ENCODE measurements around the gene CEP170.
"Not testable (repeated sequence)": the region's sequence is repeated elsewhere in the genome, so short reads cannot be mapped to it uniquely, and the experiment has no call there.

Gene CEP170

DNA sequence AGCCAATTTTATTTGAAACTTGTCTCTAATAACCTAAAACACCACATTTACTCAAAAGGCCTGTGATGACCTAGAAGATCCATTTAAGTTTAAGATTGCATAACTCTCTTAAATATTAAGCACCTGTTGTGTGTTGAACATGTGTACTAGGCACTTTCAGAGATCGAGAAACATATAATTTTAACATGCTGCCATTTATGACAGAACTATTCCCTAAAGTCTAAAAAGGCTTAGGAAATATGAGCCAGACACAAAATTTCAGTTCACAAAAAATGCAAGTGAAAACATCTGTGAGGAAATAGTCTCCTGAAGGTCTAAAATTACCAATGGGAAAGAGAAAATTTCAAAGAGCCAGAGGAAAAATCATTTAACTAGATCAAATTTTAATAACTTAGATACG, 37.7 kb downstream of the CEP170 start:
- H3K9ac ChIP-seq (ENCODE audit: low read length) = no peak overlapping the region
- no peak overlapping the region for H3K27ac ChIP-seq (ENCODE audit: low read depth, low read length, poor library complexity, severe bottlenecking)
- no peaks in the 10 kb centered on the region for H4K20me1 ChIP-seq (ENCODE audit: insufficient read depth, low read length)
- peaks cover 41% of the 10 kb centered on the region for H3K36me3 ChIP-seq (ENCODE audit: insufficient read depth, low read length)
- H3K9me3 ChIP-seq (ENCODE audit: low read length) = no peaks in the 10 kb centered on the region
- no peaks in the 10 kb centered on the region for H3K9me2 ChIP-seq (ENCODE audit: low read depth, low read length)
- no peak overlapping the region for H2AFZ ChIP-seq (ENCODE audit: low read length)
- no peak overlapping the region for H3K4me3 ChIP-seq (ENCODE audit: low read depth, low read length, poor library complexity, severe bottlenecking)
- H3K27me3 ChIP-seq (ENCODE audit: insufficient read depth, low read length) = no peaks in the 10 kb centered on the region
- no peak overlapping the region for H3K4me2 ChIP-seq (ENCODE audit: low read length)
- no peaks in the 10 kb centered on the region for H3F3A ChIP-seq (ENCODE audit: insufficient read depth, low read length)
- TF ChIP-seq EZH2 (IDR thresholded peaks at IDR 0.05; ENCODE audit: borderline replicate concordance, low read length) (no peak), CTCF (IDR thresholded peaks at IDR 0.05; ENCODE audit: low read length) (no peak)
- no peaks in the 10 kb centered on the region for H3K4me1 ChIP-seq (ENCODE audit: insufficient read depth, low read length, severe bottlenecking)
- H3K79me2 ChIP-seq (ENCODE audit: insufficient read depth, low read length) = no peaks in the 10 kb centered on the region

GRCh38 chr1:243216741-243217140, 38.3 kb downstream of the CEP170 start:
- Histone ChIP-seq H3K27me3 (ENCODE audit: insufficient read depth, low read length) (no peaks in the 10 kb centered on the region), H3K27ac (ENCODE audit: low read depth, low read length, poor library complexity, severe bottlenecking) (no peak overlapping the region), H3K36me3 (ENCODE audit: insufficient read depth, low read length) (peaks cover 35% of the 10 kb centered on the region), H3K9me2 (ENCODE audit: low read depth, low read length) (no peaks in the 10 kb centered on the region), H3K4me3 (ENCODE audit: low read depth, low read length, poor library complexity, severe bottlenecking) (no peak overlapping the region), H4K20me1 (ENCODE audit: insufficient read depth, low read length) (no peaks in the 10 kb centered on the region), H3F3A (ENCODE audit: insufficient read depth, low read length) (no peaks in the 10 kb centered on the region), H3K9ac (ENCODE audit: low read length) (no peak overlapping the region), H2AFZ (ENCODE audit: low read length) (no peak overlapping the region), H3K79me2 (ENCODE audit: insufficient read depth, low read length) (no peaks in the 10 kb centered on the region), H3K4me1 (ENCODE audit: insufficient read depth, low read length, severe bottlenecking) (no peaks in the 10 kb centered on the region), H3K4me2 (ENCODE audit: low read length) (no peak overlapping the region), H3K9me3 (ENCODE audit: low read length) (no peaks in the 10 kb centered on the region)
- TF ChIP-seq CTCF (IDR thresholded peaks at IDR 0.05; ENCODE audit: low read length) (no peak), EZH2 (IDR thresholded peaks at IDR 0.05; ENCODE audit: borderline replicate concordance, low read length) (no peak)

- not testable (repeated sequence) for H3K27me3 ChIP-seq (ENCODE audit: insufficient read depth, low read length); H3K4me3 ChIP-seq (ENCODE audit: low read depth, low read length, poor library complexity, severe bottlenecking); H3K79me2 ChIP-seq (ENCODE audit: insufficient read depth, low read length); H3F3A ChIP-seq (ENCODE audit: insufficient read depth, low read length); H4K20me1 ChIP-seq (ENCODE audit: insufficient read depth, low read length); H3K9me2 ChIP-seq (ENCODE audit: low read depth, low read length); H3K4me1 ChIP-seq (ENCODE audit: insufficient read depth, low read length, severe bottlenecking); H3K9me3 ChIP-seq (ENCODE audit: low read length); H3K27ac ChIP-seq (ENCODE audit: low read depth, low read length, poor library complexity, severe bottlenecking); H3K9ac ChIP-seq (ENCODE audit: low read length); H2AFZ ChIP-seq (ENCODE audit: low read length); H3K4me2 ChIP-seq (ENCODE audit: low read length)
- peaks cover 21% of the 10 kb centered on the region for H3K36me3 ChIP-seq (ENCODE audit: insufficient read depth, low read length)
Measured at GRCh38 chr1:243215276-243215875, 39.7 kb downstream of the CEP170 start.

DNA sequence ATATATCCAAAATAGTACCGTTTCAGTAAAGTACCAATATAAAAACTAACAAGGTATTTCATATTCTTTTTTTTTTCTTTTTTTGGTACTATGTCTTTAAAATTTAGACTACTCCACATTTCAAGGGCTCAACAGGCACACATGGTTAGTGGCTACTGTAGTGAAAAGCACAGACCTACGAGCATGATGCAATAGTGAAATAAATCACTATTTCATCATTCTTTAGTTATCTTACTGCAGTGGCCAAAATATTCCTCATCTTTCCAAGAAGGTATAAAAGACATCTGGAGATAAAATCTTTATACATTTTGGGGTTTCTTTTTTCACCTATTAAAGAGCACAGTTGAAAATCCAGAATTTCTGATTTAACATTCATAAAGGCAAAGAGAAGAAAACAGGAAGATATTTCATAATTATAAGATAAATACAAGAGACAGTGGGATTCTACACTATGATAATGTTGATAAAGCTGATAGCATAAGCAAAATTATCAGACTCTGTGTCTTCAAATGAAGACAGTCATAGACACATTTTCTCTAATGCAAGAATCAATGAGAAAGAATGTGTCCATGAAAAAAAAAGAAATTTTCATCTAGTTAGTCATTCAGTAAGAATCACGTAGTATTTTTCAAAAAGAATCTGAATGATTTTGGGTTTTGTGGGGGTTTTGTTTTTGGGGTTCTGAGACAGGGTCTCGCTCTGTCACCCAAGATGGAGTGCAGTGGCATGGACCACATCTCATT, 41.9 kb downstream of the CEP170 start:
- Histone ChIP-seq H3K9me2 (ENCODE audit: low read depth, low read length) (no peaks in the 10 kb centered on the region), H3K79me2 (ENCODE audit: insufficient read depth, low read length) (no peaks in the 10 kb centered on the region), H3K9ac (ENCODE audit: low read length) (no peak overlapping the region), H2AFZ (ENCODE audit: low read length) (no peak overlapping the region), H3K27ac (ENCODE audit: low read depth, low read length, poor library complexity, severe bottlenecking) (no peak overlapping the region), H3K4me3 (ENCODE audit: low read depth, low read length, poor library complexity, severe bottlenecking) (no peak overlapping the region), H3K9me3 (ENCODE audit: low read length) (no peaks in the 10 kb centered on the region), H3F3A (ENCODE audit: insufficient read depth, low read length) (no peaks in the 10 kb centered on the region), H3K27me3 (ENCODE audit: insufficient read depth, low read length) (no peaks in the 10 kb centered on the region), H3K36me3 (ENCODE audit: insufficient read depth, low read length) (peaks cover 5% of the 10 kb centered on the region), H3K4me1 (ENCODE audit: insufficient read depth, low read length, severe bottlenecking) (no peaks in the 10 kb centered on the region), H3K4me2 (ENCODE audit: low read length) (no peak overlapping the region), H4K20me1 (ENCODE audit: insufficient read depth, low read length) (no peaks in the 10 kb centered on the region)
- TF ChIP-seq CTCF (IDR thresholded peaks at IDR 0.05; ENCODE audit: low read length) (no peak), EZH2 (IDR thresholded peaks at IDR 0.05; ENCODE audit: borderline replicate concordance, low read length) (no peak)

GRCh38 chr1:243211984-243212383, 43.1 kb downstream of the CEP170 start:
- H3K9me3 ChIP-seq (ENCODE audit: low read length); H2AFZ ChIP-seq (ENCODE audit: low read length); H3K27me3 ChIP-seq (ENCODE audit: insufficient read depth, low read length); H3K9ac ChIP-seq (ENCODE audit: low read length); H3K79me2 ChIP-seq (ENCODE audit: insufficient read depth, low read length); H3F3A ChIP-seq (ENCODE audit: insufficient read depth, low read length); H3K27ac ChIP-seq (ENCODE audit: low read depth, low read length, poor library complexity, severe bottlenecking); H3K4me1 ChIP-seq (ENCODE audit: insufficient read depth, low read length, severe bottlenecking); H3K9me2 ChIP-seq (ENCODE audit: low read depth, low read length); H4K20me1 ChIP-seq (ENCODE audit: insufficient read depth, low read length); H3K4me2 ChIP-seq (ENCODE audit: low read length); H3K36me3 ChIP-seq (ENCODE audit: insufficient read depth, low read length); H3K4me3 ChIP-seq (ENCODE audit: low read depth, low read length, poor library complexity, severe bottlenecking): not testable (repeated sequence)
